A673 (cell line): Measurements from ENCODE around the gene LAD1. TPM values are rescaled to one million over a fixed set of nuclear protein-coding genes. Genes with fewer than 3 reads are reported as not detected.

ENCODE experiments used
- BruUV-seq: library from RNA; stranded (reverse); fragments of 400-500 nt; replicated peaks from 2 replicates; lab custom pipeline; 2021; lab: Mats Ljungman, UMichigan
- CTCF ChIA-PET: fragments of 300-600 bp; sonication (Branson Sonifier 250); formaldehyde crosslinking; loops from one replicate; lab custom pipeline; 2022; ENCODE audit warnings: antibody characterized with exemption; lab: Charles Lee
- POLR2A ChIA-PET: fragments of 300-600 bp; sonication (Branson Sonifier 250); formaldehyde crosslinking; loops from one replicate; lab custom pipeline; 2022; ENCODE audit warnings: antibody characterized with exemption; ENCODE audit not compliant: low non-redundant PET; lab: Charles Lee
- DNase-seq: peaks from one replicate; pipeline ENCODE4 v3.0.0-alpha.2; 2015; ENCODE audit warnings: low spot score
- H3K27ac ChIP-seq: fragments of 200-600 bp; sonication (generic); 2 replicates; pipeline ENCODE4 v1.5.1; 2016; ENCODE audit warnings: mixed run types, low read depth, mild to moderate bottlenecking, mixed read lengths, antibody characterized with exemption, low read length; ENCODE audit not compliant: poor library complexity, severe bottlenecking
- H3K27me3 ChIP-seq: fragments of 200-600 bp; sonication (generic); replicated peaks from 2 replicates; pipeline ENCODE4 v1.6.1; 2017; ENCODE audit warnings: mixed run types, low read depth, mild to moderate bottlenecking, mixed read lengths, antibody characterized with exemption, low read length; ENCODE audit not compliant: insufficient read depth, poor library complexity
- H3K36me3 ChIP-seq: fragments of 200-600 bp; sonication (generic); 2 replicates; pipeline ENCODE4 v1.6.1; 2016; ENCODE audit warnings: mixed run types, mild to moderate bottlenecking, mixed read lengths, antibody characterized with exemption, low read length; ENCODE audit not compliant: insufficient read depth, poor library complexity, severe bottlenecking
- H3K4me1 ChIP-seq: fragments of 200-600 bp; sonication (generic); 2 replicates; pipeline ENCODE4 v1.6.1; 2017; ENCODE audit warnings: mixed run types, mild to moderate bottlenecking, mixed read lengths, antibody characterized with exemption, low read length; ENCODE audit not compliant: insufficient read depth, poor library complexity, severe bottlenecking
- H3K4me3 ChIP-seq: fragments of 200-600 bp; sonication (generic); 2 replicates; pipeline ENCODE4 v1.5.1; 2016; ENCODE audit warnings: low read depth, mixed run types, mild to moderate bottlenecking, mixed read lengths, low read length; ENCODE audit not compliant: poor library complexity, severe bottlenecking
- H3K9me3 ChIP-seq: fragments of 200-600 bp; sonication (generic); 2 replicates; pipeline ENCODE4 v1.6.1; 2016; ENCODE audit warnings: mixed run types, low read depth, mild to moderate bottlenecking, mixed read lengths, antibody characterized with exemption, low read length; ENCODE audit not compliant: poor library complexity, severe bottlenecking
- CTCF ChIP-seq: fragments of 300-800, 200-600 bp; sonication (generic); conservative IDR thresholded peaks from 2 replicates; pipeline ENCODE4 v1.5.1; 2017; ENCODE audit warnings: low read depth, mild to moderate bottlenecking, antibody characterized with exemption, low read length, moderate library complexity, mixed read lengths
- EZH2 ChIP-seq: fragments of 200-600 bp; sonication (generic); IDR thresholded peaks from 2 replicates; pipeline ENCODE4 v1.6.1; 2017; ENCODE audit warnings: borderline replicate concordance, low read depth, mild to moderate bottlenecking, mixed read lengths, antibody characterized with exemption, low read length; ENCODE audit not compliant: poor library complexity, severe bottlenecking
- intact Hi-C: fragments of 100-400 bp; cut with micrococcal nuclease; formaldehyde crosslinking; loops from one replicate; pipeline ENCODE4 v1.10.0; 2022; ENCODE audit not compliant: unreplicated experiment
- total RNA-seq: library from RNA; stranded (reverse); gene quantifications from 2 replicates; pipeline ENCODE4 v1.2.3, GENCODE V29; 2021

Gene LAD1
- total RNA-seq, 1 experiment from 2014 or later: not detected

- H3K4me3 ChIP-seq: no peak overlapping the region
- H3K27me3 ChIP-seq: no peaks in the 10 kb centered on the region
- intact Hi-C loops: loop anchor here (5.0 kb wide), 1 partner anchor 391 kb away; no protein-coding TSS in a partner anchor
- H3K36me3 ChIP-seq: no peaks in the 10 kb centered on the region
- no peaks in the 10 kb centered on the region for H3K9me3 ChIP-seq
- DNase-seq: no peak
- BruUV-seq: no TSS peak
- CTCF ChIA-PET: no interaction called here
- no peak for TF ChIP-seq CTCF
- no peak for TF ChIP-seq EZH2
- peaks cover 17% of the 10 kb centered on the region for H3K4me1 ChIP-seq
- no peak overlapping the region for H3K27ac ChIP-seq
- POLR2A ChIA-PET: interaction anchor here (0.7 kb wide), 1 partner anchor 15 kb away, joined by 3 read pairs; no protein-coding TSS in a partner anchor
Observed at GRCh38 chr1:201363467-201363866, 35.7 kb downstream of the LAD1 start.

DNA sequence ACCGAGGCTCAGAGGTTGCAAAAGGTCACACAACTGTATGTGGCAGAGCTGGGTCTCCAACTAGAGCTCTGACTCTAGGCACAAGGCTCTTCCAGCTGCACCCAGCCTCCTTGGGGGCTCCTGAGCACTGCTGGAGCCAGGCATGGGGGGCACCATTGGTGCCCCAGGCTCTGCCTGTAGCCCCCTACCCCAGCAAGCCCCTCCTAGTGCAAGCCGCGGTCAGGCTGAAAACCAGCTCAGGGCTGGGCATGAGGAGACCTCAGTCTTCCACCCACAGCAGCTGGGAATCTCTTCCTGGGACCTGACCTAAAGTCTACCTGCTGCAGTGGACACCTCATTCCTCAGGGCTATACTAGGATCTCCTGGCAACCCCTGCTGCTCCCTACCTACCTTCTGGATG lies 36.2 kb downstream of the LAD1 start:
- TF ChIP-seq EZH2 (no peak), CTCF (no peak)
- intact Hi-C loops: loop anchor here (5.0 kb wide), 1 partner anchor 391 kb away; no protein-coding TSS in a partner anchor
- no peaks in the 10 kb centered on the region for H3K27me3 ChIP-seq

DNA sequence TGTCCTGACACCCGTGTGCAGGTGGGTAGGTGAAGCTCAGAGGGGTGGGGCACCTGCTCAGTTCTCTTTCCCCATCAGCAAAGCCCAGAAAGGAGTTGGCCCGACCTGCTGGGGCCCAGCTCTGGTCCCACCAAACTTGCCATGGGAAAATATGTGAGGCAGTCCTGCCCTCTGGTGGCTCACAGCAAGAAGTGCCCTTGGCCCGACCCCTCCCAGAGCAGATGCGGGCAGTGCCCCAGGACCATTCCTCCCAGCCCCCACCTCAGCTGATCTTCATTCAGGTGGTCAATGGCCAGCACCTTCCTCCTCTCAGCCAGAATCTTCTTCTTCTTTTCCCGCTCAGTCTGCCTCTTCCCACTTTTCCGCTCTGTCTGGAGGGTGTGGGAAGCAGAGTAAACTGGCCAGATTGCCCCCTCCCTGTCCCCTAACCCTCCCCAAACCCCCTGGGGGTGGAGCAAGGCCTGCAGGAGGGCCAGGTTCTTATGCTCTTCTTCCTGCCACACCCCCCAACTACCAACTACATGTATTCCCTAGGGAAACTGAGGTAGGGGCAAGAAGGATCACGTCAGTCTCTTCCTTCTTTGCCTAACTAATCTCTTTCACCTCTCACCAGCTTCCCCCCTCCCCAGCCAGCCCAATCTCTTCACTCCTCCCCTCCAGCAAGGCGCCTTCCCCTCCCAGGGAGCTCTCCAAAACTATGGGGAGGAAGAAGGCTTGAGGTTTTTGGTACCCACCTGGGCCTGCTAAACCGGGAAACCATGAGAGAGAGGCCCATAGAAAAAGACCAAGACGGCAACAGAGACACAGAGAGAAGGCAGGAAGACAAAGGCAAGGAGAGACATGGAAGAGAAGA lies 37.2 kb downstream of the LAD1 start:
- no TSS peak for BruUV-seq
- H3K9me3 ChIP-seq: no peaks in the 10 kb centered on the region
- H3K4me3 ChIP-seq: no peak overlapping the region
- intact Hi-C loops: loop anchor here (1.0 to 5.0 kb wide), 3 partner anchors 108 to 390 kb away; no protein-coding TSS in a partner anchor
- H3K4me1 ChIP-seq: peaks cover 17% of the 10 kb centered on the region
- H3K27ac ChIP-seq: no peak overlapping the region
- TF ChIP-seq CTCF: peak; percentile 93
- no peak for TF ChIP-seq EZH2
- ChIA-PET CTCF (interaction anchor here (0.5 to 2.2 kb wide), 10 partner anchors 15 to 740 kb away, joined by 3 to 16 read pairs (median 5); no protein-coding TSS in a partner anchor), POLR2A (no interaction called here)
- H3K27me3 ChIP-seq: no peaks in the 10 kb centered on the region
- DNase-seq: peak; percentile 83
- no peaks in the 10 kb centered on the region for H3K36me3 ChIP-seq

More for the DNA sequence above, 36.2 kb downstream of the LAD1 start:
- BruUV-seq: no TSS peak
- DNase-seq: no peak
- Histone ChIP-seq H3K4me3 (no peak overlapping the region), H3K36me3 (no peaks in the 10 kb centered on the region), H3K27ac (no peak overlapping the region), H3K9me3 (no peaks in the 10 kb centered on the region), H3K4me1 (peaks cover 17% of the 10 kb centered on the region)
- CTCF ChIA-PET: interaction anchor here (1.8 kb wide), 1 partner anchor 383 kb away, joined by 7 read pairs; no protein-coding TSS in a partner anchor
- POLR2A ChIA-PET: no interaction called here
